GM13977 (cell line): ENCODE measurements around the gene OGDH.

Experiments
- DNase-seq: peaks from one replicate; pipeline ENCODE4 v3.0.0; 2012; ENCODE audit warnings: low spot score
- in situ Hi-C: fragments of 300-500 bp; cut with MboI; formaldehyde crosslinking; loops from one replicate; pipeline ENCODE4 v1.12.0; 2022; ENCODE audit warnings: low sequenced_read_pairs, low pct_unique_long_range_greater_than_20kb, mixed read lengths, inconsistent platforms; ENCODE audit not compliant: unreplicated experiment
- TF ChIP-seq, protein P1 (sequence below): IDR thresholded peaks from 2 replicates; pipeline ENCODE4 v1.5.1; 2012; ENCODE audit warnings: mild to moderate bottlenecking, control low read depth; ENCODE audit not compliant: insufficient read depth; ENCODE audit errors: extremely low read depth, missing control alignments

OGDH gene

DNA sequence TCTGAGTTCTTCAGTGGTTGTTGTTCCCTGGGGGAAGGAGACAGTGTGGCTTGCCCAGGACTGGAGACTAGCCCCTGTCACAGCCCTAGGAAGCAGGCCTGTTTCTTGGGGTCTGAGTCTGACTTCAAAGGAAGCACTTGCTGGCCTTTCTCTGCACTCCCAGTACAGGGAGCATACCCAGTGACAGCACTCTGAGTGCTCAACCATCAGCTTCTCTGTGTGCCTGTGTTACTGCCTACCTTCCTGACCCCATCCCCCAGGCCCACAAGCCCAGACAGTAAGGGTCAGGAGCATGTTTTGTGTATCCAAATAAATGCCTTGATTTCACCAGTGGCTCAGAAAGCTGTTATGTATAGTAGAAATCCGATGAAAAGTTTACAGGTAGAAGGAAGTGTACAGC is 48.9 kb downstream of the OGDH start:
- in situ Hi-C loops: no loop called here
- TF ChIP-seq, protein P1, sequence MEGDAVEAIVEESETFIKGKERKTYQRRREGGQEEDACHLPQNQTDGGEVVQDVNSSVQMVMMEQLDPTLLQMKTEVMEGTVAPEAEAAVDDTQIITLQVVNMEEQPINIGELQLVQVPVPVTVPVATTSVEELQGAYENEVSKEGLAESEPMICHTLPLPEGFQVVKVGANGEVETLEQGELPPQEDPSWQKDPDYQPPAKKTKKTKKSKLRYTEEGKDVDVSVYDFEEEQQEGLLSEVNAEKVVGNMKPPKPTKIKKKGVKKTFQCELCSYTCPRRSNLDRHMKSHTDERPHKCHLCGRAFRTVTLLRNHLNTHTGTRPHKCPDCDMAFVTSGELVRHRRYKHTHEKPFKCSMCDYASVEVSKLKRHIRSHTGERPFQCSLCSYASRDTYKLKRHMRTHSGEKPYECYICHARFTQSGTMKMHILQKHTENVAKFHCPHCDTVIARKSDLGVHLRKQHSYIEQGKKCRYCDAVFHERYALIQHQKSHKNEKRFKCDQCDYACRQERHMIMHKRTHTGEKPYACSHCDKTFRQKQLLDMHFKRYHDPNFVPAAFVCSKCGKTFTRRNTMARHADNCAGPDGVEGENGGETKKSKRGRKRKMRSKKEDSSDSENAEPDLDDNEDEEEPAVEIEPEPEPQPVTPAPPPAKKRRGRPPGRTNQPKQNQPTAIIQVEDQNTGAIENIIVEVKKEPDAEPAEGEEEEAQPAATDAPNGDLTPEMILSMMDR: no peak
- no peak for DNase-seq

DNA sequence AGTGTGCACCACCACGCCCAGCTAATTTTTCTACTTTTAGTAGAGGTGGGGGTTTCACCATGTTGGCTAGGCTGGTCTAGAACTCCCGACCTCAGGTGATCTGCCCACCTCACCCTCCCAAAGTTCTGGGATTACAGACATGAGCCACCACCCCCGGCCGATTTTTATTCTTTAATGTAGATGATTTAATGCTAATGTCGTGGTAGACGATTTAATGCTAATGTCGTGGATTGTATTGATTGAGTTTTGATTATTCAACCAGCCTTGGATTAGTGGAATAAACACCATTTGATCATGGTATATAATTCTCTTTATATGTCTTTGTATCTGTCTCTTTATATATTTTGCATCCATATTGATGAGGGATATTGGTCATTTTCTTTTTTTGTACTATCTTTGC is 52.6 kb downstream of the OGDH start:
- in situ Hi-C loops: no loop called here
- TF ChIP-seq, protein P1: no peak
- no peak for DNase-seq

DNA sequence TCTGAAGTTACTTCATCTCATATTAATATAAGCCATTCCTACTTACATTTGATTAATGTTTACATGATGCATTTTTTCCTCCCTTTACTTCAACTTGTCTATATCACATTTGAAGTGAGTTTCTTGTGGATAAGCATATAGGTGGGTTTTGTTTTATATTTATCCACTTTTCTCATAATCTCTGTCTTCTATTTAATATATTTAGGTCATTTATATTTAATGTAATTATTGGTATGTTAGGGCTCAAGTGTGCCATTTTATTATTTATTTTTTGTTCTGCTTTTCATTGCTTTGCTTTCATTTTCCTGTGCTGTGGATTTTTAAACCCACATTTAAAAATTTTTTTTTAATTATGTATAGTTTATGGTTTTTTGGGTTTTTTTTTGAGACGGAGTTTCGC is 54.8 kb downstream of the OGDH start:
- TF ChIP-seq, protein P1: no peak
- in situ Hi-C loops: no loop called here
- DNase-seq: no peak

DNA sequence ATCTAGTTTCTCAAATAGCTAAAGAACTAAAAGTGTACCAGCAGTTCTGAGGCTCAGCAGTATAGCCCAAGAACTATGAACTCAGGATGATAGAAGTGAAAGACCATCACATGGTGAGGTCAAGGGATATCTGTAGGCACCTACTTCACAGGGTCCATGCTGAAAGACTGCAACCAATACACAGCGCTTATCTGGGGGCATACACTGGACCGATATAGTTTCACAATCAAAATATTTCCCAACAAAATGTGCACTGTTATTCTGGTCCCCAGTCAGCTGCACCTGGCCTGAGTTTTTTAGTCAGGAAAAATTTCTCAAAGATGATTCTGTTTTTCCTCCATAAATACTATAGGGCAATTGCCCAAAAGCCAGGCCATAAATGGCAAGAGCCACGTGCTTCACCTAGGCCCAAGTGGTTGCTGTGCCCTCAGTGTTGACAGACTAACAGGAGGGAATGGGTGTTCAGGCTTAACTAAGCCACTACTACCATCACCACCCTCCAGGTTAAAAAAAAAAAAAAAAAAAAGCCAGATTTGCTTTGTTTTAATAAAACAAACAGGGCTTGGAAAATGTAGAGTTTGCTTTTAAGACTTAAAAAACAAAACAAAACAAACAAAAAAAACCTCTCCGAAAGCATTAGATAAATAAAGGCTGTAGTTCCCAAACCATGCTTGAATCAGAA is 58.5 kb downstream of the OGDH start:
- TF ChIP-seq, protein P1: no peak
- in situ Hi-C loops: no loop called here
- DNase-seq: no peak

DNA sequence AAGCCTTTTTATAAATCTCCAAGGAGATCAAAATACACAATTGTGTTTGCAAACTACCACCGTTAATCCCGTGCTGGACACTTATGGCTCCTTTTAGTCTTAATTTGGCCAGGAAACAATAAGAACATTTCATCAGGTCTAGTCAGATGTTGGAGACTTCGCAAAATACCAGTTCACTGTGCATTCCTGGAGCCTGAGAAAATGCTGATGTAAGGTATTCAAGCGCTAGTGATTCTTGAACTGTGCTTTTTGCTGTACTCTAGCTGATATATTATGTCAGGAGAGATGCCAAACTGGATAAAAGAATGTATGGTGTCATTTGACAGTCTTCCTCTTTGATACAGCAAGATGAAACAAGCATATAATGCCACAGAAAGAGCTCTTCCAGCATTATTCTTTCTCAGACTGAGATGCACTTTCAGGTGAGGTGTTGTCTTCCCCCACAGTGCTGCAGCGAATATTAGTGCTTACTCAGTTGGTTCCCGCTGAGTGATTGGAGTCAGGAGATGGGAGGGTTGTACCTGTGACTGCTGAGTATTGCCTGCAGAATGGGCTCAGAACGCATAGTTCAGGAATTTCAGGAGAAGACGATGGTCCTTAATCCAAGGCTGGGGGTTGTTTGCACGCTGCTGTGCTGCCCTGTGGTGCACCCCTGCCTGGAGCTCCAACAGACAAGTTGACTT is 59.2 kb downstream of the OGDH start:
- DNase-seq: no peak
- TF ChIP-seq, protein P1: no peak
- in situ Hi-C loops: no loop called here

DNA sequence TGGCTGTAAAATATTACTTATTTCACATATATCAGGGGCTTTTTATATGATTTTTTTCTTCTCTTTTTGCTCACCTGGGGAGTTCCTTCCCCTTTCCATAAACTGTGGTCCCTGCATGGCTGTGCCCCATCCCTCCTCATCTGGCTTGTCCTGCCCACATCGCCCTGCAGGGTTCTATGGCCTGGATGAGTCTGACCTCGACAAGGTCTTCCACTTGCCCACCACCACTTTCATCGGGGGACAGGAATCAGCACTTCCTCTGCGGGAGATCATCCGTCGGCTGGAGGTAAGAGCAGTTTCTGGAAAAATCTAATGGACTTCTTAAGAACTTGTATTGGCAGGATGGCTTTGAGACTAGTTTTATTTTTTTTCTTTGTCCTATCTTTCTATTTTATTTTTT is 60.1 kb downstream of the OGDH start:
- in situ Hi-C loops: no loop called here
- TF ChIP-seq, protein P1: no peak
- no peak for DNase-seq

DNA sequence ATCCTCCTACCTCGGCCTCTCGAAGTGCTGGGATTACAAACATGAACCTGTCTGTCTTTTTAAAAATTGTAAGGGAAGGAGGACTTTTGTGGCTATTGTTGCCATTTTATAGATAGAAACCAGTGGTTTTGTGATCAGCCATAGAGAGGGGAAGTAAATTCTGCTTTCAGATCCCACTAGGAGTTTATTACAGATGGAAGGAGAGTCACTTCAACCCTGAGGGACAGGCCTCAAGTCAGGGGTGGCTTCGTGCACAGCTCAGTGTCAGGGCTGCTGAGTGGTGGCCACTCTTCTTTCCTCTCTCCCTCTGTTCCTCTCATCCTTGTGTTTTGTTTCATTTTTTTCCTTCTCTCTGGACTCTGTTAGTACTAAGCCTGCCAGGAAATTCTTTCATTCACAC is 60.8 kb downstream of the OGDH start:
- no peak for DNase-seq
- TF ChIP-seq, protein P1: no peak
- in situ Hi-C loops: no loop called here
